ENCODE results near the gene ABHD6.

Gene ABHD6

GRCh38 chr3:58250093-58250707, 12.6 kb downstream of the ABHD6 start:
- DNase-seq (ENCODE audit: extremely low spot score): no peak
- TF ChIP-seq FOXK2 (IDR thresholded peaks at IDR 0.05) (no peak), ELF4 (IDR thresholded peaks at IDR 0.05) (no peak), FOXA1 (IDR thresholded peaks at IDR 0.05) (no peak), TARDBP (IDR thresholded peaks at IDR 0.05) (no peak), LEF1 (IDR thresholded peaks at IDR 0.05; ENCODE audit: borderline replicate concordance) (no peak), PKNOX1 (IDR thresholded peaks at IDR 0.05) (no peak), L3MBTL2 (conservative IDR thresholded peaks at IDR 0.05) (no peak), HDGF (IDR thresholded peaks at IDR 0.05; ENCODE audit: borderline replicate concordance) (no peak), BHLHE40 (IDR thresholded peaks at IDR 0.05; ENCODE audit: borderline replicate concordance) (no peak), NFRKB (IDR thresholded peaks at IDR 0.05) (no peak)
- POLR2A ChIA-PET: interaction anchor here (0.8 kb wide), 1 partner anchor 13 kb away, joined by 3 read pairs; the partner anchor contains the start of gene ABHD6
- CTCF ChIA-PET: no interaction called here

GRCh38 chr3:58251631-58252035, 14.0 kb downstream of the ABHD6 start:
- ChIA-PET POLR2A (no interaction called here), CTCF (no interaction called here)
- no peak for TF ChIP-seq HDGF (IDR thresholded peaks at IDR 0.05; ENCODE audit: borderline replicate concordance)
- no peak for TF ChIP-seq CTBP1 (IDR thresholded peaks at IDR 0.05; ENCODE audit: borderline replicate concordance)
- no peak for TF ChIP-seq TARDBP (IDR thresholded peaks at IDR 0.05)
- no peak for TF ChIP-seq FOXA1 (IDR thresholded peaks at IDR 0.05)
- TF ChIP-seq LEF1 (IDR thresholded peaks at IDR 0.05; ENCODE audit: borderline replicate concordance): no peak
- no peak for TF ChIP-seq FOXM1 (IDR thresholded peaks at IDR 0.05; ENCODE audit: borderline replicate concordance)
- TF ChIP-seq ZNF384 (IDR thresholded peaks at IDR 0.05): no peak
- TF ChIP-seq ELF4 (IDR thresholded peaks at IDR 0.05): no peak
- no peak for TF ChIP-seq BHLHE40 (IDR thresholded peaks at IDR 0.05; ENCODE audit: borderline replicate concordance)
- no peak for TF ChIP-seq L3MBTL2 (conservative IDR thresholded peaks at IDR 0.05)
- no peak for DNase-seq (ENCODE audit: extremely low spot score)

GRCh38 chr3:58254144-58254543, 16.6 kb downstream of the ABHD6 start:
- no peak for DNase-seq (ENCODE audit: extremely low spot score)
- no peak for TF ChIP-seq LEF1 (IDR thresholded peaks at IDR 0.05; ENCODE audit: borderline replicate concordance)
- no peak for TF ChIP-seq FOXA1 (IDR thresholded peaks at IDR 0.05)
- TF ChIP-seq L3MBTL2 (conservative IDR thresholded peaks at IDR 0.05): no peak
- TF ChIP-seq ARNT (IDR thresholded peaks at IDR 0.05): no peak
- TF ChIP-seq CTBP1 (IDR thresholded peaks at IDR 0.05; ENCODE audit: borderline replicate concordance): no peak
- TF ChIP-seq HDGF (IDR thresholded peaks at IDR 0.05; ENCODE audit: borderline replicate concordance): no peak
- TF ChIP-seq BHLHE40 (IDR thresholded peaks at IDR 0.05; ENCODE audit: borderline replicate concordance): no peak
- no peak for TF ChIP-seq NFRKB (IDR thresholded peaks at IDR 0.05)
- no peak for TF ChIP-seq ELF4 (IDR thresholded peaks at IDR 0.05)
- TF ChIP-seq ZNF384 (IDR thresholded peaks at IDR 0.05): no peak
- no peak for TF ChIP-seq FOXK2 (IDR thresholded peaks at IDR 0.05)
- TF ChIP-seq SP1 (IDR thresholded peaks at IDR 0.05): no peak
- no peak for TF ChIP-seq TARDBP (IDR thresholded peaks at IDR 0.05)
- no peak for TF ChIP-seq PKNOX1 (IDR thresholded peaks at IDR 0.05)
- no peak for TF ChIP-seq SUZ12 (IDR thresholded peaks at IDR 0.05)
- TF ChIP-seq FOXM1 (IDR thresholded peaks at IDR 0.05; ENCODE audit: borderline replicate concordance): no peak
- CTCF ChIA-PET: interaction anchor here (1.0 to 1.1 kb wide), 2 partner anchors 14 to 46 kb away, joined by 3 to 4 read pairs; no protein-coding TSS in a partner anchor
- POLR2A ChIA-PET: no interaction called here

GRCh38 chr3:58256061-58256460, 18.5 kb downstream of the ABHD6 start:
- ChIA-PET POLR2A (no interaction called here), CTCF (no interaction called here)
- DNase-seq (ENCODE audit: extremely low spot score): no peak
- no peak for TF ChIP-seq SP1 (IDR thresholded peaks at IDR 0.05)
- TF ChIP-seq CTBP1 (IDR thresholded peaks at IDR 0.05; ENCODE audit: borderline replicate concordance): no peak
- TF ChIP-seq ELF4 (IDR thresholded peaks at IDR 0.05): no peak

GRCh38 chr3:58256511-58256910, 18.9 kb downstream of the ABHD6 start:
- DNase-seq (ENCODE audit: extremely low spot score): no peak
- TF ChIP-seq FOXK2 (IDR thresholded peaks at IDR 0.05) (no peak), ARNT (IDR thresholded peaks at IDR 0.05) (no peak), FOXA1 (IDR thresholded peaks at IDR 0.05) (no peak), L3MBTL2 (conservative IDR thresholded peaks at IDR 0.05) (no peak), HDGF (IDR thresholded peaks at IDR 0.05; ENCODE audit: borderline replicate concordance) (no peak), SUZ12 (IDR thresholded peaks at IDR 0.05) (no peak), SP1 (IDR thresholded peaks at IDR 0.05) (no peak), CTBP1 (IDR thresholded peaks at IDR 0.05; ENCODE audit: borderline replicate concordance) (no peak), FOXM1 (IDR thresholded peaks at IDR 0.05; ENCODE audit: borderline replicate concordance) (no peak), BHLHE40 (IDR thresholded peaks at IDR 0.05; ENCODE audit: borderline replicate concordance) (no peak), TARDBP (IDR thresholded peaks at IDR 0.05) (no peak), ZNF384 (IDR thresholded peaks at IDR 0.05) (no peak), ELF4 (IDR thresholded peaks at IDR 0.05) (no peak), PKNOX1 (IDR thresholded peaks at IDR 0.05) (no peak), NFRKB (IDR thresholded peaks at IDR 0.05) (no peak), LEF1 (IDR thresholded peaks at IDR 0.05; ENCODE audit: borderline replicate concordance) (no peak)
- ChIA-PET POLR2A (no interaction called here), CTCF (no interaction called here)

GRCh38 chr3:58258392-58259055, 20.9 kb downstream of the ABHD6 start:
- DNase-seq (ENCODE audit: extremely low spot score): no peak
- ChIA-PET CTCF (no interaction called here), POLR2A (interaction anchor here (1.0 kb wide), 1 partner anchor 48 kb away, joined by 3 read pairs; the partner anchor contains the start of genes HTD2 and RPP14)
- TF ChIP-seq FOXA1 (IDR thresholded peaks at IDR 0.05) (no peak), FOXK2 (IDR thresholded peaks at IDR 0.05) (no peak), LEF1 (IDR thresholded peaks at IDR 0.05; ENCODE audit: borderline replicate concordance) (no peak), CTBP1 (IDR thresholded peaks at IDR 0.05; ENCODE audit: borderline replicate concordance) (no peak), ARNT (IDR thresholded peaks at IDR 0.05) (no peak), ELF4 (IDR thresholded peaks at IDR 0.05) (no peak), SUZ12 (IDR thresholded peaks at IDR 0.05) (no peak), SP1 (IDR thresholded peaks at IDR 0.05) (no peak), ZNF384 (IDR thresholded peaks at IDR 0.05) (no peak), HDGF (IDR thresholded peaks at IDR 0.05; ENCODE audit: borderline replicate concordance) (no peak)
